ENCODE data around the gene DDX51.

DDX51 gene

GRCh38 chr12:132133952-132134652, 10.0 kb downstream of the DDX51 start:
- 79% methylated on average over 23 of the region's 27 CpGs for WGBS
- H4K8ac ChIP-seq (ENCODE audit: low read length): no peak overlapping the region
- H3K4me3 ChIP-seq (ENCODE audit: insufficient read depth in 1 of 2, low read depth in 1 of 2, low read length in 2 of 2): no peak overlapping the region
- H3K14ac ChIP-seq (ENCODE audit: low read length in 2 of 2): no peak overlapping the region
- peaks cover 32 to 40% of the 10 kb centered on the region in 2 experiments for H3K36me3 ChIP-seq (ENCODE audit: control insufficient read depth in 1 of 2, insufficient read depth in 2 of 2, low read depth in 1 of 2, low read length in 2 of 2)
- H2BK120ac ChIP-seq (ENCODE audit: low read depth, low read length): no peak overlapping the region
- H2AFZ ChIP-seq (ENCODE audit: low read depth, low read length): no peak overlapping the region
- H4K91ac ChIP-seq (ENCODE audit: low read length): no peak overlapping the region
- DNase-seq: no peak
- no peak overlapping the region for H2BK12ac ChIP-seq (ENCODE audit: low read length in 2 of 2)
- no peak overlapping the region for H2AK5ac ChIP-seq (ENCODE audit: low read length, severe bottlenecking)
- no peak overlapping the region for H3K27ac ChIP-seq (ENCODE audit: low read length, poor library complexity, severe bottlenecking)
- H3K23ac ChIP-seq (ENCODE audit: low read length in 2 of 2): no peak overlapping the region
- H3K79me1 ChIP-seq (replicated peaks; ENCODE audit: low read length, poor library complexity, severe bottlenecking): no peaks in the 10 kb centered on the region
- H3K9me3 ChIP-seq (ENCODE audit: control insufficient read depth, low read length): no peaks in the 10 kb centered on the region
- no peaks in the 10 kb centered on the region for H3K4me1 ChIP-seq (ENCODE audit: control insufficient read depth, insufficient read depth, low read depth, low read length)
- no peaks in the 10 kb centered on the region for H3K27me3 ChIP-seq (ENCODE audit: control insufficient read depth in 1 of 2, insufficient read depth in 1 of 2, low read length in 2 of 2)
- no peak overlapping the region for H3K4ac ChIP-seq (ENCODE audit: low read depth in 1 of 2, low read length in 2 of 2)
- no peak overlapping the region for H3K9ac ChIP-seq (ENCODE audit: low read length)
- H2BK5ac ChIP-seq (ENCODE audit: low read depth, low read length, poor library complexity, severe bottlenecking): no peak overlapping the region
- H3K18ac ChIP-seq (ENCODE audit: low read depth in 1 of 2, low read length in 2 of 2): no peak overlapping the region
- H3K4me2 ChIP-seq (ENCODE audit: low read length, poor library complexity, severe bottlenecking): no peak overlapping the region
- H2BK15ac ChIP-seq (ENCODE audit: low read depth, poor library complexity, severe bottlenecking): no peak overlapping the region

- Histone ChIP-seq H3K9me3 (ENCODE audit: control insufficient read depth, low read length) (peaks cover 6% of the 10 kb centered on the region), H3K4me1 (ENCODE audit: control insufficient read depth, insufficient read depth, low read depth, low read length) (no peaks in the 10 kb centered on the region)
Measured at GRCh38 chr12:132132609-132133430, 11.3 kb downstream of the DDX51 start.

GRCh38 chr12:132131952-132132351, 12.2 kb downstream of the DDX51 start:
- H3K18ac ChIP-seq (ENCODE audit: low read depth in 1 of 2, low read length in 2 of 2): no peak overlapping the region
- no peak overlapping the region for H3K14ac ChIP-seq (ENCODE audit: low read length in 2 of 2)
- no peak overlapping the region for H2AFZ ChIP-seq (ENCODE audit: low read depth, low read length)
- no peaks in the 10 kb centered on the region for H3K79me1 ChIP-seq (replicated peaks; ENCODE audit: low read length, poor library complexity, severe bottlenecking)
- H2AK5ac ChIP-seq (ENCODE audit: low read length, severe bottlenecking): no peak overlapping the region
- no peak overlapping the region for H2BK15ac ChIP-seq (ENCODE audit: low read depth, poor library complexity, severe bottlenecking)
- no peak overlapping the region for H2BK120ac ChIP-seq (ENCODE audit: low read depth, low read length)
- no peaks in the 10 kb centered on the region for H3K27me3 ChIP-seq (ENCODE audit: control insufficient read depth in 1 of 2, insufficient read depth in 1 of 2, low read length in 2 of 2)
- no peak overlapping the region for H3K23ac ChIP-seq (ENCODE audit: low read length in 2 of 2)
- peaks cover 41 to 50% of the 10 kb centered on the region in 2 experiments for H3K36me3 ChIP-seq (ENCODE audit: control insufficient read depth in 1 of 2, insufficient read depth in 2 of 2, low read depth in 1 of 2, low read length in 2 of 2)
- no peak for DNase-seq
- WGBS: 96% methylated on average over 14 of the region's 14 CpGs
- H3K4me1 ChIP-seq (ENCODE audit: control insufficient read depth, insufficient read depth, low read depth, low read length): no peaks in the 10 kb centered on the region
- peaks cover 6% of the 10 kb centered on the region for H3K9me3 ChIP-seq (ENCODE audit: control insufficient read depth, low read length)
- no peak overlapping the region for H3K4me2 ChIP-seq (ENCODE audit: low read length, poor library complexity, severe bottlenecking)
- H4K8ac ChIP-seq (ENCODE audit: low read length): no peak overlapping the region
- H3K4me3 ChIP-seq (ENCODE audit: insufficient read depth in 1 of 2, low read depth in 1 of 2, low read length in 2 of 2): no peak overlapping the region
- no peak overlapping the region for H2BK5ac ChIP-seq (ENCODE audit: low read depth, low read length, poor library complexity, severe bottlenecking)
- no peak overlapping the region for H3K27ac ChIP-seq (ENCODE audit: low read length, poor library complexity, severe bottlenecking)
- no peak overlapping the region for H4K91ac ChIP-seq (ENCODE audit: low read length)
- H2BK12ac ChIP-seq (ENCODE audit: low read length in 2 of 2): no peak overlapping the region
- no peak overlapping the region for H3K4ac ChIP-seq (ENCODE audit: low read depth in 1 of 2, low read length in 2 of 2)
- no peak overlapping the region for H3K9ac ChIP-seq (ENCODE audit: low read length)

More at GRCh38 chr12:132132609-132133430, 11.3 kb downstream of the DDX51 start:
- Histone ChIP-seq H3K4me3 (ENCODE audit: insufficient read depth in 1 of 2, low read depth in 1 of 2, low read length in 2 of 2) (peak overlapping the region in 1 of 2 experiments; percentile 22), H2BK5ac (ENCODE audit: low read depth, low read length, poor library complexity, severe bottlenecking) (no peak overlapping the region), H3K14ac (ENCODE audit: low read length in 2 of 2) (no peak overlapping the region), H3K36me3 (ENCODE audit: control insufficient read depth in 1 of 2, insufficient read depth in 2 of 2, low read depth in 1 of 2, low read length in 2 of 2) (peaks cover 39 to 41% of the 10 kb centered on the region in 2 experiments), H3K18ac (ENCODE audit: low read depth in 1 of 2, low read length in 2 of 2) (no peak overlapping the region), H4K91ac (ENCODE audit: low read length) (no peak overlapping the region), H3K79me1 (replicated peaks; ENCODE audit: low read length, poor library complexity, severe bottlenecking) (no peaks in the 10 kb centered on the region), H4K8ac (ENCODE audit: low read length) (no peak overlapping the region), H3K23ac (ENCODE audit: low read length in 2 of 2) (no peak overlapping the region), H2BK120ac (ENCODE audit: low read depth, low read length) (no peak overlapping the region), H2AK5ac (ENCODE audit: low read length, severe bottlenecking) (no peak overlapping the region), H2AFZ (ENCODE audit: low read depth, low read length) (no peak overlapping the region), H2BK12ac (ENCODE audit: low read length in 2 of 2) (no peak overlapping the region), H3K4me2 (ENCODE audit: low read length, poor library complexity, severe bottlenecking) (no peak overlapping the region), H3K4ac (ENCODE audit: low read depth in 1 of 2, low read length in 2 of 2) (no peak overlapping the region), H3K9ac (ENCODE audit: low read length) (no peak overlapping the region), H3K27ac (ENCODE audit: low read length, poor library complexity, severe bottlenecking) (no peak overlapping the region), H3K27me3 (ENCODE audit: control insufficient read depth in 1 of 2, insufficient read depth in 1 of 2, low read length in 2 of 2) (no peaks in the 10 kb centered on the region), H2BK15ac (ENCODE audit: low read depth, poor library complexity, severe bottlenecking) (no peak overlapping the region)
- WGBS: 93% methylated on average over 38 of the region's 39 CpGs
- DNase-seq: no peak

GRCh38 chr12:132131229-132131628, 12.9 kb downstream of the DDX51 start:
- Histone ChIP-seq H2BK12ac (ENCODE audit: low read length in 2 of 2) (no peak overlapping the region), H3K14ac (ENCODE audit: low read length in 2 of 2) (no peak overlapping the region), H3K79me1 (replicated peaks; ENCODE audit: low read length, poor library complexity, severe bottlenecking) (peaks cover 2% of the 10 kb centered on the region), H3K18ac (ENCODE audit: low read depth in 1 of 2, low read length in 2 of 2) (no peak overlapping the region), H3K9ac (ENCODE audit: low read length) (no peak overlapping the region), H2AFZ (ENCODE audit: low read depth, low read length) (no peak overlapping the region), H2BK15ac (ENCODE audit: low read depth, poor library complexity, severe bottlenecking) (no peak overlapping the region), H4K8ac (ENCODE audit: low read length) (no peak overlapping the region), H2BK120ac (ENCODE audit: low read depth, low read length) (no peak overlapping the region), H3K4me1 (ENCODE audit: control insufficient read depth, insufficient read depth, low read depth, low read length) (no peaks in the 10 kb centered on the region), H3K36me3 (ENCODE audit: control insufficient read depth in 1 of 2, insufficient read depth in 2 of 2, low read depth in 1 of 2, low read length in 2 of 2) (peaks cover 48 to 57% of the 10 kb centered on the region in 2 experiments), H3K4me2 (ENCODE audit: low read length, poor library complexity, severe bottlenecking) (no peak overlapping the region), H3K4me3 (ENCODE audit: insufficient read depth in 1 of 2, low read depth in 1 of 2, low read length in 2 of 2) (no peak overlapping the region), H3K27ac (ENCODE audit: low read length, poor library complexity, severe bottlenecking) (no peak overlapping the region), H3K23ac (ENCODE audit: low read length in 2 of 2) (no peak overlapping the region), H3K9me3 (ENCODE audit: control insufficient read depth, low read length) (peaks cover 6% of the 10 kb centered on the region), H2AK5ac (ENCODE audit: low read length, severe bottlenecking) (no peak overlapping the region), H4K91ac (ENCODE audit: low read length) (no peak overlapping the region), H3K4ac (ENCODE audit: low read depth in 1 of 2, low read length in 2 of 2) (no peak overlapping the region), H3K27me3 (ENCODE audit: control insufficient read depth in 1 of 2, insufficient read depth in 1 of 2, low read length in 2 of 2) (no peaks in the 10 kb centered on the region), H2BK5ac (ENCODE audit: low read depth, low read length, poor library complexity, severe bottlenecking) (no peak overlapping the region)
- 96% methylated on average over 14 of the region's 14 CpGs for WGBS
- DNase-seq: no peak
